Thyroid gland (tissue), 4 donors: ENCODE results near the gene EMX1. TPM values are rescaled to one million over a fixed set of nuclear protein-coding genes. Genes with fewer than 3 reads are reported as not detected.
A peak's percentile ranks its signal among the peaks of the same experiment; 100 is the strongest.

Source experiments
- DNase-seq, 2 donors: peaks; one replicate each; pipeline ENCODE4 v3.0.0-alpha.2; 2019
- H3K27ac ChIP-seq, 3 donors: fragments of 200-600 bp; sonication (generic); 1 replicate in 2 of 3; 2 replicates in 1 of 3; pipeline ENCODE4 v1.5.1; 2016 to 2019; ENCODE audit warnings: mild to moderate bottlenecking in 1 of 3, moderate library complexity in 1 of 3
- H3K27me3 ChIP-seq: fragments of 200-600 bp; sonication (generic); one replicate; pipeline ENCODE4 v1.5.1; 2019
- H3K36me3 ChIP-seq, 2 donors: fragments of 200-600 bp; sonication (generic); one replicate each; pipeline ENCODE4 v1.5.1; 2016 to 2019
- H3K4me1 ChIP-seq, 2 donors: fragments of 200-600 bp; sonication (generic); one replicate each; pipeline ENCODE4 v1.5.1; 2017 to 2019
- H3K4me3 ChIP-seq, 3 donors: fragments of 200-600 bp; sonication (generic); replicated peaks in 1 of 3; 1 replicate in 2 of 3; 2 replicates in 1 of 3; pipeline ENCODE4 v1.5.1; 2016; ENCODE audit warnings: mild to moderate bottlenecking in 1 of 3
- H3K9me3 ChIP-seq: fragments of 200-600 bp; sonication (generic); one replicate; pipeline ENCODE4 v1.5.1; 2017
- POLR2A ChIP-seq, 2 donors: fragments of 450-650 bp; IDR thresholded peaks; one replicate each; pipeline ENCODE4 v1.6.1; 2017; ENCODE audit warnings: antibody characterized with exemption in 2 of 2, mild to moderate bottlenecking in 2 of 2, moderate library complexity in 1 of 2
- WGBS, 2 donors: methylation state at CpG; one replicate each; pipeline ENCODE4 v1.1.5; 2017; 5-methylcytosine and 5-hydroxymethylcytosine counted together
- intact Hi-C: fragments of 100-400 bp; cut with DNase I; formaldehyde crosslinking; loops from one replicate; pipeline ENCODE4 v1.15.1; 2023
- total RNA-seq, 4 donors: library from RNA; depleted of rRNA; stranded (reverse); fragments of >200 nt; gene quantifications; one replicate each; pipeline ENCODE4 v1.2.3, GENCODE V29; 2016
- TF ChIP-seq, protein P1 (sequence below), 6 experiments: fragments of 200-600 bp in 3 of 6; fragments of 450-650 bp in 3 of 6; sonication (generic) in 3 of 6; IDR thresholded peaks; one replicate each; pipeline ENCODE4 v1.5.1; 2016 to 2019; ENCODE audit warnings: antibody characterized with exemption in 6 of 6, mild to moderate bottlenecking in 2 of 6, inconsistent platforms in 1 of 6, moderate library complexity in 1 of 6

Gene EMX1
- total RNA-seq, 4 donors from 2014 or later, result 0.22 TPM; not detected in 3

DNA sequence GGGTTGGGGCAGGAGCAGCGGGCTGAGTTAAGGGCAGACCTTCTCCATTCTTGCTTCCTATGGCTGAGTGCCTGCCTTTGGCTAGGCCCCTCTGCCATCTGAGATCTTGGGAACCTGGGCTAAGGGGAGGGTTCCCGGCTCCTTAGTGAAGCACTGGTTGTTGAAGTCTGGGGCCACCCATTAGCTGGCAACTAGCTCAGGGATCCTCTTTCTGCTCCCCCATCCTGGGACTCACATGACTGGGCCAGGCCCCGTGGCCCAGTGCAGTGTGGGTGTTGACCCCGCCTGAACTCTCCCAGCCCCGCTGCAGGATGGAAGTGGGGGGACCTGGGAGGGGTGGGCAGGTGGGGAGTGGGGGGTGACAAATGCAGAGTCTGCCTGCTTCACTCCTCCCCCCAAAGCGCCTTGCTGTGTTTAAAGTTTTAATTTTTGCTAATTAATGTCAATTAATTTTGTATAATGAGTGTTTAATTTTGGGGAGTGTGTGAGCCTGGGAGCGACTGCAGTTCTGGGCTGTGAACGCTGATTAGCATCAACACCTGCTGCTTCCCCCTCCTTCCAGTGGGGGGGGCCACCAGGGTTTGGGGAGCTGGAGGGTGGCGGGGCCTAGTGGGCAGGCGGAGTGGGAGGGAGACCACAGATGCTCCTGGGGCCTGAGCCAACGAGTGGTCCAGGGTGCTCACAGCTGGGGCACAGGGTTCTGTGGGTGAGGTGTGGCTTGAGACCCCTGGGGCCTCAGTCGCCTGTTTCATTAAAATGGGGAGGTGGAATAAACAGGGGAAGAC lies 55.2 kb downstream of the EMX1 start:
- no peaks in the 10 kb centered on the region for H3K9me3 ChIP-seq
- H3K4me3 ChIP-seq, result no peak overlapping the region
- WGBS, 2 donors, result 86 to 90% methylated on average over 10 to 12 of the region's 12 CpGs
- no peaks in the 10 kb centered on the region for H3K27me3 ChIP-seq
- intact Hi-C loops, result no loop called here
- no peak overlapping the region for H3K27ac ChIP-seq
- no peaks in the 10 kb centered on the region for H3K36me3 ChIP-seq
- no peak for DNase-seq
- no peaks in the 10 kb centered on the region for H3K4me1 ChIP-seq
- TF ChIP-seq, protein P1, sequence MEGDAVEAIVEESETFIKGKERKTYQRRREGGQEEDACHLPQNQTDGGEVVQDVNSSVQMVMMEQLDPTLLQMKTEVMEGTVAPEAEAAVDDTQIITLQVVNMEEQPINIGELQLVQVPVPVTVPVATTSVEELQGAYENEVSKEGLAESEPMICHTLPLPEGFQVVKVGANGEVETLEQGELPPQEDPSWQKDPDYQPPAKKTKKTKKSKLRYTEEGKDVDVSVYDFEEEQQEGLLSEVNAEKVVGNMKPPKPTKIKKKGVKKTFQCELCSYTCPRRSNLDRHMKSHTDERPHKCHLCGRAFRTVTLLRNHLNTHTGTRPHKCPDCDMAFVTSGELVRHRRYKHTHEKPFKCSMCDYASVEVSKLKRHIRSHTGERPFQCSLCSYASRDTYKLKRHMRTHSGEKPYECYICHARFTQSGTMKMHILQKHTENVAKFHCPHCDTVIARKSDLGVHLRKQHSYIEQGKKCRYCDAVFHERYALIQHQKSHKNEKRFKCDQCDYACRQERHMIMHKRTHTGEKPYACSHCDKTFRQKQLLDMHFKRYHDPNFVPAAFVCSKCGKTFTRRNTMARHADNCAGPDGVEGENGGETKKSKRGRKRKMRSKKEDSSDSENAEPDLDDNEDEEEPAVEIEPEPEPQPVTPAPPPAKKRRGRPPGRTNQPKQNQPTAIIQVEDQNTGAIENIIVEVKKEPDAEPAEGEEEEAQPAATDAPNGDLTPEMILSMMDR (IDR thresholded peaks at IDR 0.05), result no peak
- no peak for TF ChIP-seq POLR2A (IDR thresholded peaks at IDR 0.05)

DNA sequence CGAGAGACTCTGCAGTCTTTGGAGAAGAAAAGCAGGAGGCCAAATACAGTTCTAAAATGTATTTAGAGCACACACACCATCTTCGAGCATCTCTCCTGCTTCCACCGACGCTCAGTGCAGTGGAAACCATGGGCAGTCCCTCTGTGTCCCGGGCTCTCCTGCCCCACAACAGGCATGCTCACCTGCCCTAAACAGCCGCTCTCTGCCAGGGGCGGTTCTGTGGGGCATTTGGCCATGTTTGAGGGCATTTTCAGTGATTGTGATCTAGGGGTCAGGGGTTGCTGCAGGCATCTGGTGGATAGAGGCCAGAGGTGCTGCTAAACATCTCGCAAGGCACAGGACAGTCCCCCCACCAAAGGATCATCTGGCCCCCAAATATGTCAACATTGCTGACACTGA lies 55.8 kb downstream of the EMX1 start:
- WGBS, 2 donors, result 83 to 92% methylated on average over 8 of the region's 8 CpGs
- Histone ChIP-seq H3K4me3 (no peak overlapping the region), H3K9me3 (no peaks in the 10 kb centered on the region), H3K27me3 (no peaks in the 10 kb centered on the region), H3K36me3 (no peaks in the 10 kb centered on the region), H3K27ac (no peak overlapping the region), H3K4me1 (no peaks in the 10 kb centered on the region)
- intact Hi-C loops, result no loop called here
- TF ChIP-seq, protein P1 (IDR thresholded peaks at IDR 0.05), result no peak
- no peak for TF ChIP-seq POLR2A (IDR thresholded peaks at IDR 0.05)
- no peak for DNase-seq

DNA sequence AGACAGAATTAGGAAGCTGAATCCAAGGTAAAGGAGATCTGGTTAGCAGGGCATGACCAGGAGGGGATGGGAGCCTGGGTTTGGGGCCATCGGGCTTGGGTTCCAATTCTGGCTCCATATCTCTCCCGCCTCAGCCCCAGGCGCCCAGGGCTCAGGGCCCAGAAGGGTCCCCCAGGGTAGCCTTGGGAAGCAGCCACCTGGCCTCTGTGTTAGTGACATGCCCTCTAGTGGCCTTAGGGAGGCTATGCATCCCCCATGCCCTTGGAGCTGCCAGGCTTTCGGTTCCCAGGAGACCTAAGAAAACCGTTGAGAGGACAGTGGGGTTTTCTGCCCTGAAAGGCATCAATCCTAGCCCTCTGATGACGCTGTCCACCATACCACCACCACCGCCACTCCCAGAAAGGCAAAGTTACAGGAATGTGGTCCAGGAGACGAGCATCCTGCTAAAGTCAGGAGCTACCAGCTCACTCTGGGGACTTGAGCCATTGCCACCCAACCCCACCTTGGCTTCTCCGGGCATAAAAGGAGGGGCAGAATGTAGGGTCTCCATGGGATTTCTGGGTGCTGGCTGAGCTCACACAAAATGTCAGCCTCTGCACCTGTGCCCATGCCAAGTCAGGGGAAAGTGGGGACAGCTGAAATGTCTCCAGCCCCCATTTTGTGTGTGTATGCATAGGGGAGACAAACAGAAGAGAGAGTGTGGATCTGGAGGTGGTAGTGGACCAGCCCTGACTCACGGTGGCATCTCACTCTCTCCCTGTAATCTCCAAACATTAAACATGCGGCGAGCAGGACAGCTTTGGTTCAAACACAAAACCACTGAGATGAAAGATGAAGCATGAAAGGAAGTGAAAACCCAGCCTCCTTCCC lies 56.5 kb downstream of the EMX1 start:
- peak; percentile 34 to 39 for DNase-seq
- WGBS, 2 donors, result 55 to 57% methylated on average over 10 to 12 of the region's 12 CpGs
- H3K9me3 ChIP-seq, result no peaks in the 10 kb centered on the region
- no peaks in the 10 kb centered on the region for H3K36me3 ChIP-seq
- no peaks in the 10 kb centered on the region for H3K4me1 ChIP-seq
- no peak overlapping the region for H3K27ac ChIP-seq
- H3K4me3 ChIP-seq, result no peak overlapping the region
- TF ChIP-seq, protein P1 (IDR thresholded peaks at IDR 0.05), result peak; percentile 16 to 77 (median 47)
- no peak for TF ChIP-seq POLR2A (IDR thresholded peaks at IDR 0.05)
- intact Hi-C loops, result no loop called here
- no peaks in the 10 kb centered on the region for H3K27me3 ChIP-seq

DNA sequence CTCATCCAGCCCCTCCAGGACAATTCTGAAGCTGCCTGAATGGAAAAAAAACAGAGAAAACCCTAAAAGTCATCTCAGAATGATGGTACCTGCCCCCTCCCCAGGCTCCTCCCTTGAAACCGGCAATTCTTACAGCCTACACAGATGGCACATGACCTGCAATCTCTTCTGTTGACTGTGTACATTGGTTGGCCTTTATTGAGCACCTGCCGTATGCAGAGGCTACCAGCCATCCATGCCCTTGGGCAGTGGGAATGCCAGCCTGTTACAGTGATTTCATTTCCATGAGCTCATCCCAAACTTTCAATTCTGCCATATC lies 57.1 kb downstream of the EMX1 start:
- intact Hi-C loops, result no loop called here
- Histone ChIP-seq H3K27me3 (no peaks in the 10 kb centered on the region), H3K27ac (no peak overlapping the region), H3K9me3 (no peaks in the 10 kb centered on the region), H3K4me1 (no peaks in the 10 kb centered on the region), H3K36me3 (no peaks in the 10 kb centered on the region), H3K4me3 (no peak overlapping the region)
- no peak for DNase-seq
- WGBS, 2 donors, result 88 to 93% methylated on average over 2 of the region's 2 CpGs
- TF ChIP-seq, protein P1 (IDR thresholded peaks at IDR 0.05), result no peak
- no peak for TF ChIP-seq POLR2A (IDR thresholded peaks at IDR 0.05)

DNA sequence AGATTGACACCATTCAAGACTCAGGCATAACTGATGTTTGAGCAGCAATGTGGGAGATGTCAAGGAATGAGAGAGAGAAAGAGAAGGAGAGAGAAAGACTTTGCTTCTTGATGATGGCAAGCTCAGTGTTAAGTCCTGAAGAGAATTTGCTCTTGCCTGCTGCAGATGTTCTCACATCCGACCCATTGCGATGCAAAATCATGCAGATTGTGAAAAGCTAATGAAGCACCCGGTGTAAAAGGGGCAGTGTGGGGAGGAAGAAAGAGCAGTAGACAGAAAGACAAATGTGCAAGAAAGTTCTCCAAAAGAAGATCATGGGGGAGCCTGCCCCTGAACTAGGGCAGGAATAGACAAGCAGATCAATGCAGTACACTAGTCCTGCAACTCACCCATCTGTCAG lies 57.7 kb downstream of the EMX1 start:
- no peaks in the 10 kb centered on the region for H3K9me3 ChIP-seq
- no peaks in the 10 kb centered on the region for H3K36me3 ChIP-seq
- no peak for DNase-seq
- no peaks in the 10 kb centered on the region for H3K27me3 ChIP-seq
- TF ChIP-seq, protein P1 (IDR thresholded peaks at IDR 0.05), result no peak
- no peak for TF ChIP-seq POLR2A (IDR thresholded peaks at IDR 0.05)
- intact Hi-C loops, result no loop called here
- H3K4me3 ChIP-seq, result no peak overlapping the region
- no peaks in the 10 kb centered on the region for H3K4me1 ChIP-seq
- H3K27ac ChIP-seq, result no peak overlapping the region
- WGBS, 2 donors, result 65 to 76% methylated on average over 3 of the region's 3 CpGs
